ENCODE data around the gene MKNK1.

The MKNK1 gene

GRCh38 chr1:46556822-46557221 lies 47.2 kb downstream of the MKNK1 start:
- no peak for DNase-seq

GRCh38 chr1:46555826-46556619 lies 48.0 kb downstream of the MKNK1 start:
- no peak for DNase-seq

DNA sequence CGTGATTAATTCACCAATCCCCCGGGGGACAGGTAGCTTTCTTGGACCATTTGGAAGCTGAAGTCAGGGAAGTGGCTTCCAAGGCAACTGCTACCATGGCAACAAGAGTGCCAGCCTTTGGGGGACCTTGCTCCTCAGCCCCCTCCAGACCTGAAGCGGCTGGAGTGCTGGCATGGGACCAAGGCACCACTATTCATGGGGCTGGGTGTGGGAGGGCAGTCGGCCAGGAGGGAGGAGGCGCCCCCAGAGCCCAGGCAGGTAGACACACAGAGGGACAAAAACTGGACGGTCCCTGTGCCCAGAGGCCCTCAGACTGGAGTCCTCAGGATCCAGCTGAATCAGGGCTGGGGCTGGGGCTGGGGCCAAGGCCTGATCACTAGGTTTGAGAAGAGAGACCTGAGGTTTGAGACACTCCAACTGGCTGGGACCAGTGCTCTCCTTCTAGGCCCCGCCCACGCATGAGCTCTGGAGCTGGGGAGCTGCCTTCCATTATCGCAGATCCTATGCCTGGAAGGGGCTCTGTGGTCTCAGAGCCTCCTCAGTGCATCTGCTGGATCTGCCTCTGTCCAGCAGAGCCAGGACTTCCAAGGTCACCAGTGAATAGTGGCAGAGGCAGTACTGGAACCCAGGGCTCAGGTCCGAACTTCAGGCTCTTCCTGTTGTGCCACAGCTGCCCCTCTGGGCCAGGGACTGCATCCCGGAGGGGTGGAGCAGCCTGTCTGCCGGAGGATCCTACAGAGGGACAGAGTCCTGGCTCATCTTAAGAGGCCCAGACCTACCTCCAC lies 49.3 kb downstream of the MKNK1 start:
- DNase-seq: no peak

DNA sequence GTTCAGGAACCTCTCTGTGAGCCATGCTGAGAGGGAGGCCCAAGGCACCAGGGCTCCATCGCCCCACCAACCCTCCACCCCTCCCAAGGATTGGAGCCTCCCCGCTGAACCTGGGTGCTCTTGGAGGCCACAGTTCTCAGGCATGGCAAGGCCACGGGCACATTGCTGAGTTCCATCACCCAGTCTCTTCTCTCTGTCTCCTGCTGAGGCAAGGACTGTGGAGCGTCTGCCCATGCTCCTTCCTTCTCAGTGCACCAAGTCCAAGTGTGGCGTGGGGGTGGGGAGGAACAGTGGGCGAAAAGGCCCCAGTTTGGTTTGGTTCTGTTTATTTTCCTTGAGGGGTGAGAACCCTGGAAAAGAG lies 49.9 kb downstream of the MKNK1 start:
- DNase-seq: no peak

DNA sequence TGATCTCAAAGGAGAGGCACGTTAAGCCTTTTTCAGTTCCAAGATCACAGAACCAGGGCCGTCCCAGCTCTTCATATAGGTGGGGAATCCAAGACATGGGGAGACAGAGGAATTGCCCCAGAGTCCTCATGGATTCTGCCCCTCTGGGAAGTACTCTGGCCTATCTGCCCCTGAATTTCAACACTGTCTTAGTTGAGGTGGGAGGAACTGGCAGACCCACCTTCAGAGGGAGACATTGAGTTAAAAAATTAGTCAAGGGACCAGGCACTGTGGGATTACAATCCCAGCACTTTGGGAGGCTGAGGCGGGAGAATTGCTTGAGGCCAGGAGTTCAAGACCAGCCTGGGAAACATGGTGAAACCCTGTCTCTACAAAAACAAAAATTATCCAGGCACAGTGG lies 50.6 kb downstream of the MKNK1 start:
- no peak for DNase-seq

GRCh38 chr1:46552357-46553237 lies 51.5 kb downstream of the MKNK1 start:
- no peak for DNase-seq

DNA sequence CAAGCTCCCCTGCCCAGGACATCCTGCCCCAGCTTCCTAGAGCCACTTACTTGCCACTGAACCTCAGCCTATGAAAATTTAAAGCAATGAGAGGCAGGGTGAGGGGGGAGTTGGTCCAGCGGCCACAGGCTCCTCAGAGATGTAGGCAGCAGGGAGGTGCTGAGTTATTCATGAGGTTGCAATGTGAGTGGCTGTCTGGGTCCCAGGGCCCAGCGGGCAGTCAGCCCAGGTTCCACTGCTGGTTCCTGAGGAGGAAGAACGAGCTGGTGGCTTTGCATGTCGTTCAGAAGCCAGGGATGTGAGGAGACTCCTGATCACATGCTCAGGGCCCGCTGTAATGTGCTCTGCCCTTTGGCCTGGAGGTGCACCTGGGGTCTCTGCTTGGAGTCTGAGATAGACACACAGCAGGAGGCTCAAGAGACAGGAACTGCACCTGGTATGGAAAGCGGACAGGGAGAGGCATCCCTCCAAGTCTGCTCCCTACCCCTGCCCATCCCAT lies 52.4 kb downstream of the MKNK1 start, which contains the start of gene KNCN:
TSS of gene KNCN (minus strand) at position 51 of the 499 bp plus-strand sequence. CDS start 432 bp downstream, outside the sequence.
- DNase-seq: no peak

DNA sequence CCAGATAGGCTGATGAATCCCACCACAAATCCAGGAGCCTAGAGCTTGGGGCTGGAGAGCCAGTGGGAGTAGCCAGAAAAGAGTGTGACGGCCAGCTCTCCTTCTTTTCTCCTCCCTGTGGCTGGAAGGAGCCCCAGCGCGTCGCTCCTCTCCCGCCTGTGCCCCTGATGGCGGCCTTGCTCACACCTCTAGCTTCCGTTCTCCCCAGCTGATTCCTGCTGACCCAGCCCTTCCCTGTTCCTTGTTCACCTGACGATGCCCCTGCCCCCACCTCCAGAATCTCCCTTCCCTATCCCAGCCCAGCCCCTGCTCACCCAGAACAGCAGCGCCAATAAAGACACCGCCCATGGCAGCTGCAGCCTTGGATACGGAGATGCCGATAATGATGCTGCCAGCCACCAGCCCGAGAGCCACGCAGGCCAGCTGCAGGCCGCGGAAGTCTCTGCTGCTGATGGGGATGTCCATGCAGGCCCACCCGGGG lies 53.3 kb downstream of the MKNK1 start:
- DNase-seq: no peak

- DNase-seq: no peak
Observed at GRCh38 chr1:46549697-46550681, 54.1 kb downstream of the MKNK1 start.

DNA sequence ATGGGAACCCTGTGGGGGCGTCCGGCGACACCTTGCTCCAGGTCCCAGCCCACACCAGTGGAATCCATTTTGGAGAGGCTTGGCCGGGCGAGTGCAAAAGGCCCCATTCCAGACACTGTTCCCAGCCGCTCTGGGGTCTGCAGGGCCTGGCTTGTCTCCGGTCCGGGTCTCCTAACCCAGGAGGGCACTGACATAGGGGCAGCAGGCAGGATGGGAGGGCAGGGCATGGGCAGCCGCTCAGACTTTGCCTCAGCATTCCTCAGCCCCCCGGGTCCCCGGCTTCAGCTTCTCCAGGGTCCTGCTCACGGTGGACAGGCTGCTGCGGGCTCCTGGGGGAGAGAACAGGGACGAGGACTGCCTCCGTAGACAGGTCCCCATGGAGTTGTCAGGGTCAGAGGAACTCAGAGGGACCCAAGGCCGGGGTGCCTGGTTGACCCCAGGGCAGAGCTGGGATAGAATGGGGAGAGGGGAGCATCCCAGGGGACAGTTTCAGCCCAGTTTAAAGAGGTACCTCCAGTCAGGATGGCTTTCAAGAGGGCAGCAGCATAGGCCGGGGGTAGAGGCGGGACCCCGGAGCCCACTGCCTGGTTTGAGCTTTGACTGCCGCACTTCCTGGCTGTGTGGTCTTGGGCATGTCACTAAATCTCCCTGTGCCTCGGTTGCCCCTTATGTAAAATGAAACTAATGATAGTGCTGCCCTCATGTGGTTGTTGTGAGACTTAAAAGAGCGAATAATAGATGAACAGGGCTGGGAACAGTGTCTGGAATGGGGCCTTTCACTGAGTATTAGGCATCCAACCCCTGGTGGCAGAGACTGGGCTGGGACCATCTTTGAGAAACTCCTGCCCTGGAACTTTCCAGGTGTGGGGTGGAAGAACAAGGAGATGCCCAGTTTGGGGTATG lies 56.3 kb downstream of the MKNK1 start:
- DNase-seq: peak; percentile 14

GRCh38 chr1:46546210-46546609 lies 57.9 kb downstream of the MKNK1 start:
- no peak for DNase-seq

GRCh38 chr1:46545784-46546183 lies 58.3 kb downstream of the MKNK1 start:
- no peak for DNase-seq

DNA sequence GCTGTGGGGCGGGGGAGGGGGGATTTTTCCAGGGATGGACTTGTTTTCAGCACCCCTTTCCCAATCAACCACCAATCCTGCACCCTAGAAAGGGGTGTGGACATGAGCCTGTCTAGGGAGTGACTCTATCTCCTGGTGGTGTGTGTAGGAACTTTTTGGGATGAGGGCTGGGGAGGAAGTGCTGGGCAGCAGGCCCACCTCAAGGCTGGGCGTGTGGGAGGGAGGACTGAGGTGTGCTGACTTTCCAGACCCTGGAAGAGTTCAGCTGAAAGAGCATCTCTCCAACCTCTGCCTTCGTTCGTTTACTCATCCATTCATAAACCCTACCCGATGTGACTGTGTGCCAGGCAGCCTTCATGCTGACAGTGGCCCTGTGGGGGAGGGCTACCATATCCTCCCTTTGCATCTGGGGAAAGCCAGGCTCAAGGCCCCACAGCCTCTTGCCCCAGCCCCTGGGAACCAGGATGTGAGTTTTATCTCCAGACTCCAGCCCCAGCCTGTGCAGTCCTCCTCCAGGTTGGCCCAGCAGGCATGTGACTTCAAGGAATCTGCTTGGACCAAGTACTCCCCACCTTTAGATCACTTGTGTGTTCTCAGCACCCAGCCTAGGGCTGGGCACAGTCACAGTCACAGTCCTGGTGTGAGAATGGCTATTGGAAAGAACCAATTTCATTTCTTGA lies 59.4 kb downstream of the MKNK1 start:
- no peak for DNase-seq

- DNase-seq: no peak
Observed at GRCh38 chr1:46543761-46544560, 60.1 kb downstream of the MKNK1 start.

- DNase-seq: no peak
Observed at GRCh38 chr1:46543382-46543760, 60.7 kb downstream of the MKNK1 start.

DNA sequence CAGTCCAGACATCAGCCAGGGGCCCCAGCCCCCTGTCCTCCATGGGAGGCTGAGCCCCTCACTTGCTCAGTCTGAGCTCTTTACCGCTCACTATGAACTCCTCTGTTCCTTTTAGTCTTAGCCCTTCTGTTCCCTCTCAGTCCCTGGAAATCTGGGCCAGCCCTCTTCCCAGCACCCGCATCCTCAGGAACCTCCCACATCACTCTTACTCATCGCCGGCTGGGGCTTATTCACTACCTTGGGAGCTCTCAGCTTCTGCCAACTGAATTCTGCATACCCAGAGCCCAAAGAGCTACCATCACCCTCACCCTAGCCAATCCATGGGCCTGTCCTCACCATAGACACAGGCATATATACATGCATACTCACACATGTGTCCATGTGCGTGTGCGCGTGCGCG lies 64.1 kb downstream of the MKNK1 start:
- no peak for DNase-seq

- no peak for DNase-seq
Observed at GRCh38 chr1:46538147-46538546, 65.9 kb downstream of the MKNK1 start.

DNA sequence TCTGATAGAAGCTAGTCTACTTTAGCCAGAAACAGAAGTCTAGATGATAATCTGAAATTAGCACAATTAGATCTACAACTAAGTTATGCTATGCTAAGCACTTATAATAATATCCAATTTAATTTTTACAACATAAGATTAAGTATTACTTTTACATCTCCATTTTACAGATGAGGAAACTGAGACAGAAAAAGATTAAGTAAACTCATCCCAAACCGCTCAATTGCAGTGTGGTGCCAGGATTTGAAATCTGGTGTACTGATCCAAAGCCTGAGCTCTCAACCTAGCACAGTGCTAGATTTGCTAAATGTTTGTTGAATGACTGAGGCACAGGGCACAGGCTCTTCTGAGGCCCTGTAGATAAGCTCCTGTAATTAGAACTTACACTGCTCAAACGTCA lies 66.4 kb downstream of the MKNK1 start:
- no peak for DNase-seq

- no peak for DNase-seq
Observed at GRCh38 chr1:46536527-46536926, 67.5 kb downstream of the MKNK1 start.

Data from SHP77 treated with DMSO at 0.1 percent for 48 hours (cell line).